CD4-positive, CD25-positive, alpha-beta regulatory T cell (primary cell): ENCODE measurements around the gene SYTL3. TPM values are rescaled to one million over a fixed set of nuclear protein-coding genes. Genes with fewer than 3 reads are reported as not detected.
"Not testable (repeated sequence)": the region's sequence is repeated elsewhere in the genome, so short reads cannot be mapped to it uniquely, and the experiment has no call there.

Experiments used
- ATAC-seq, 2 donors: fragments of 150-1000 bp; cut with Tn5 transposase; one replicate each; pipeline ENCODE4 v1.10.0; 2021; ENCODE audit warnings: low read depth in 2 of 2, moderate number of reproducible peaks in 2 of 2, moderate library complexity in 1 of 2
- DNase-seq, 3 donors: peaks; one replicate each; pipeline versions ENCODE4 v3.0.0 to v3.0.0-alpha.2; 2012 to 2022; ENCODE audit warnings: mixed read lengths in 1 of 3
- H3K27ac ChIP-seq: one replicate; pipeline ENCODE4 v1.7.0; 2013; ENCODE audit warnings: mild to moderate bottlenecking, low read length; ENCODE audit not compliant: insufficient read depth, poor library complexity, severe bottlenecking
- H3K27me3 ChIP-seq: one replicate; pipeline ENCODE4 v1.7.0; 2013; ENCODE audit warnings: low read length; ENCODE audit not compliant: control insufficient read depth, insufficient read depth
- H3K36me3 ChIP-seq: one replicate; pipeline ENCODE4 v1.7.0; 2013; ENCODE audit warnings: mild to moderate bottlenecking, low read length, moderate library complexity; ENCODE audit not compliant: control insufficient read depth, insufficient read depth
- H3K4me1 ChIP-seq: 2 replicates; pipeline ENCODE4 v1.7.0; 2013; ENCODE audit warnings: mild to moderate bottlenecking, low read length; ENCODE audit not compliant: insufficient read depth, control insufficient read depth, poor library complexity, severe bottlenecking
- H3K4me3 ChIP-seq: one replicate; pipeline ENCODE4 v1.7.0; 2013; ENCODE audit warnings: low read depth, mild to moderate bottlenecking, low read length, moderate library complexity
- H3K9me3 ChIP-seq, 2 experiments: 1 replicate in 1 of 2; 2 replicates in 1 of 2; pipeline ENCODE4 v1.7.0; 2013; ENCODE audit warnings: low read length in 2 of 2, mild to moderate bottlenecking in 1 of 2, moderate library complexity in 1 of 2; ENCODE audit not compliant: control insufficient read depth in 2 of 2
- H3K27ac Mint-ChIP-seq, 3 donors: one replicate each; pipeline ENCODE4 v1.8.0; 2020 to 2022; ENCODE audit warnings: mild to moderate bottlenecking in 3 of 3, mixed read lengths in 3 of 3, moderate library complexity in 2 of 3
- H3K27me3 Mint-ChIP-seq: one replicate; pipeline ENCODE4 v1.8.0; 2022; ENCODE audit warnings: mild to moderate bottlenecking, mixed read lengths
- H3K36me3 Mint-ChIP-seq: one replicate; pipeline ENCODE4 v1.8.0; 2020; ENCODE audit warnings: mixed read lengths
- H3K4me1 Mint-ChIP-seq, 4 donors: one replicate each; pipeline ENCODE4 v1.8.0; 2020 to 2022; ENCODE audit warnings: mixed read lengths in 4 of 4, mild to moderate bottlenecking in 1 of 4
- H3K4me3 Mint-ChIP-seq, 4 donors: one replicate each; pipeline ENCODE4 v1.8.0; 2020 to 2022; ENCODE audit warnings: mild to moderate bottlenecking in 4 of 4, mixed read lengths in 4 of 4, moderate library complexity in 3 of 4
- H3K9me3 Mint-ChIP-seq, 7 donors: one replicate each; pipeline ENCODE4 v1.8.0; 2020 to 2022; ENCODE audit warnings: mixed read lengths in 7 of 7, mild to moderate bottlenecking in 3 of 7, moderate library complexity in 2 of 7
- polyA plus RNA-seq, 4 donors: library from polyadenylated mRNA; unstranded; fragments of 300-500 nt; fragmentation: Illumina TruSeq; gene quantifications; one replicate each; pipeline ENCODE4 v1.2.3, GENCODE V29; 2021
- total RNA-seq: library from RNA; stranded (reverse); gene quantifications from one replicate; pipeline ENCODE4 v1.2.3, GENCODE V29; 2022

Gene SYTL3
- total and polyA plus RNA-seq, 5 donors from 2014 or later, result 12.2 to 54.8 (median 14.1) TPM

- Mint-ChIP-seq H3K4me3 (peak overlapping the region in 1 of 4 donors; percentile 33), H3K27me3 (no peaks in the 10 kb centered on the region), H3K36me3 (peaks cover 39% of the 10 kb centered on the region), H3K4me1 (peaks cover 16 to 36% (median 24%) of the 10 kb centered on the region in 4 donors), H3K27ac (peak overlapping the region in 2 of 3 donors; percentile 85 to 94), H3K9me3 (peaks cover 0 to 2% (median 0%) of the 10 kb centered on the region in 7 donors)
- no peak overlapping the region for H3K27ac ChIP-seq
- H3K4me1 ChIP-seq, result peaks cover 14% of the 10 kb centered on the region
- H3K36me3 ChIP-seq, result peaks cover 72% of the 10 kb centered on the region
- H3K9me3 ChIP-seq, result no peaks in the 10 kb centered on the region
- ATAC-seq, result no peak
- H3K4me3 ChIP-seq, result no peak overlapping the region
- no peaks in the 10 kb centered on the region for H3K27me3 ChIP-seq
- no peak for DNase-seq
Observed at GRCh38 chr6:158631678-158632537, 17.9 kb upstream of the SYTL3 start.

GRCh38 chr6:158632538-158633119 lies 17.2 kb upstream of the SYTL3 start:
- H3K4me3 Mint-ChIP-seq, ATAC-seq, H3K27me3 Mint-ChIP-seq, H3K9me3 Mint-ChIP-seq, DNase-seq, H3K27ac ChIP-seq, H3K4me3 ChIP-seq, H3K9me3 ChIP-seq, H3K27me3 ChIP-seq: not testable (repeated sequence)
- peaks cover 72% of the 10 kb centered on the region for H3K36me3 ChIP-seq
- peaks cover 36% of the 10 kb centered on the region for H3K36me3 Mint-ChIP-seq
- peaks cover 16 to 41% (median 25%) of the 10 kb centered on the region in 4 donors for H3K4me1 Mint-ChIP-seq
- H3K27ac Mint-ChIP-seq, result peak overlapping the region in 2 of 3 donors; percentile 85 to 94
- H3K4me1 ChIP-seq, result peaks cover 14% of the 10 kb centered on the region

GRCh38 chr6:158633127-158633526 lies 16.7 kb upstream of the SYTL3 start:
- DNase-seq, result no peak
- peaks cover 36% of the 10 kb centered on the region for H3K36me3 Mint-ChIP-seq
- no peaks in the 10 kb centered on the region for H3K27me3 Mint-ChIP-seq
- no peak overlapping the region for H3K4me3 Mint-ChIP-seq
- H3K4me3 ChIP-seq, result no peak overlapping the region
- peaks cover 0 to 2% (median 0%) of the 10 kb centered on the region in 7 donors for H3K9me3 Mint-ChIP-seq
- H3K27me3 ChIP-seq, result no peaks in the 10 kb centered on the region
- H3K9me3 ChIP-seq, result no peaks in the 10 kb centered on the region
- H3K27ac ChIP-seq, result no peak overlapping the region
- peak overlapping the region in 2 of 3 donors; percentile 74 to 94 for H3K27ac Mint-ChIP-seq
- H3K4me1 ChIP-seq, result peaks cover 14% of the 10 kb centered on the region
- H3K4me1 Mint-ChIP-seq, result peaks cover 13 to 41% (median 25%) of the 10 kb centered on the region in 4 donors
- H3K36me3 ChIP-seq, result peaks cover 71% of the 10 kb centered on the region
- no peak for ATAC-seq

GRCh38 chr6:158634695-158635426 lies 15.0 kb upstream of the SYTL3 start:
- ATAC-seq (no peak), DNase-seq (peak in 2 of 3 donors; percentile 17 to 49)
- peak overlapping the region in 1 of 4 donors; percentile 67 for H3K4me3 Mint-ChIP-seq
- no peaks in the 10 kb centered on the region for H3K27me3 Mint-ChIP-seq
- peaks cover 0 to 2% (median 0%) of the 10 kb centered on the region in 7 donors for H3K9me3 Mint-ChIP-seq
- Histone ChIP-seq H3K4me3 (no peak overlapping the region), H3K4me1 (peaks cover 17% of the 10 kb centered on the region), H3K9me3 (no peaks in the 10 kb centered on the region), H3K36me3 (peaks cover 60% of the 10 kb centered on the region), H3K27ac (peak overlapping the region; percentile 55), H3K27me3 (no peaks in the 10 kb centered on the region)
- H3K4me1 Mint-ChIP-seq, result peaks cover 23 to 56% (median 36%) of the 10 kb centered on the region in 4 donors
- peaks cover 28% of the 10 kb centered on the region for H3K36me3 Mint-ChIP-seq
- H3K27ac Mint-ChIP-seq, result peak overlapping the region; percentile 57 to 91 (median 88)

- Histone ChIP-seq H3K27me3 (no peaks in the 10 kb centered on the region), H3K36me3 (peaks cover 59% of the 10 kb centered on the region), H3K27ac (peak overlapping the region; percentile 55), H3K4me3 (no peak overlapping the region), H3K4me1 (peaks cover 23% of the 10 kb centered on the region), H3K9me3 (no peaks in the 10 kb centered on the region)
- DNase-seq, result no peak
- no peak for ATAC-seq
- Mint-ChIP-seq H3K27me3 (no peaks in the 10 kb centered on the region), H3K4me1 (peaks cover 28 to 63% (median 43%) of the 10 kb centered on the region in 4 donors), H3K36me3 (peaks cover 32% of the 10 kb centered on the region), H3K9me3 (peaks cover 0 to 2% (median 0%) of the 10 kb centered on the region in 7 donors), H3K4me3 (peak overlapping the region in 2 of 4 donors; percentile 54 to 67), H3K27ac (peak overlapping the region; percentile 57 to 91 (median 88))
Observed at GRCh38 chr6:158635427-158636073, 14.3 kb upstream of the SYTL3 start.

GRCh38 chr6:158636778-158637177 lies 13.1 kb upstream of the SYTL3 start:
- Mint-ChIP-seq H3K27ac (peak overlapping the region; percentile 6 to 76 (median 65)), H3K27me3 (no peaks in the 10 kb centered on the region), H3K36me3 (peaks cover 30% of the 10 kb centered on the region), H3K4me1 (peaks cover 32 to 68% (median 48%) of the 10 kb centered on the region in 4 donors), H3K4me3 (no peak overlapping the region), H3K9me3 (peaks cover 0 to 2% (median 0%) of the 10 kb centered on the region in 7 donors)
- DNase-seq, result no peak
- ATAC-seq, result no peak
- peaks cover 36% of the 10 kb centered on the region for H3K4me1 ChIP-seq
- H3K4me3 ChIP-seq, result no peak overlapping the region
- no peaks in the 10 kb centered on the region for H3K27me3 ChIP-seq
- H3K36me3 ChIP-seq, result peaks cover 48% of the 10 kb centered on the region
- no peak overlapping the region for H3K27ac ChIP-seq
- H3K9me3 ChIP-seq, result no peaks in the 10 kb centered on the region

- no peak for DNase-seq
- Histone ChIP-seq H3K4me1 (peaks cover 51% of the 10 kb centered on the region), H3K27ac (no peak overlapping the region), H3K4me3 (no peak overlapping the region), H3K36me3 (peaks cover 36% of the 10 kb centered on the region), H3K27me3 (no peaks in the 10 kb centered on the region), H3K9me3 (no peaks in the 10 kb centered on the region)
- H3K9me3 Mint-ChIP-seq, result peaks cover 0 to 2% (median 0%) of the 10 kb centered on the region in 7 donors
- H3K27me3 Mint-ChIP-seq, result no peaks in the 10 kb centered on the region
- H3K36me3 Mint-ChIP-seq, result peaks cover 28% of the 10 kb centered on the region
- H3K27ac Mint-ChIP-seq, result peak overlapping the region in 2 of 3 donors; percentile 5 to 77
- H3K4me3 Mint-ChIP-seq, result peak overlapping the region in 2 of 4 donors; percentile 27 to 31
- peaks cover 39 to 82% (median 60%) of the 10 kb centered on the region in 4 donors for H3K4me1 Mint-ChIP-seq
- no peak for ATAC-seq
Observed at GRCh38 chr6:158638324-158638854, 11.5 kb upstream of the SYTL3 start.
